Activated naive CD4-positive, alpha-beta T cell treated with Interleukin-2 at 50 U/mL for 16 hours (primary cell): Measurements from ENCODE around the gene CDC25C.
A peak's percentile ranks its signal among the peaks of the same experiment; 100 is the strongest.
"Not testable (repeated sequence)": the region's sequence is repeated elsewhere in the genome, so short reads cannot be mapped to it uniquely, and the experiment has no call there.

Experiments used
- DNase-seq: peaks from one replicate; pipeline ENCODE4 v3.0.0-alpha.2; 2020

CDC25C gene

GRCh38 chr5:138344887-138345622, 13.5 kb upstream of the CDC25C start:
- no peak for DNase-seq

GRCh38 chr5:138340008-138340407, 8.4 kb upstream of the CDC25C start:
- no peak for DNase-seq

GRCh38 chr5:138339464-138339863, 7.9 kb upstream of the CDC25C start:
- no peak for DNase-seq

- no peak for DNase-seq
Measured at GRCh38 chr5:138339091-138339456, 7.5 kb upstream of the CDC25C start.

GRCh38 chr5:138338411-138339090, 6.9 kb upstream of the CDC25C start:
- DNase-seq: peak; percentile 11

- peak; percentile 90 for DNase-seq
Measured at GRCh38 chr5:138337685-138338410, 6.2 kb upstream of the CDC25C start, which contains the start of gene FAM53C. FAM53C (plus strand) TSS chr5:138338266; CDS start chr5:138341336, 3,070 bp downstream.

GRCh38 chr5:138336952-138337684, 5.5 kb upstream of the CDC25C start:
- DNase-seq: no peak

GRCh38 chr5:138334867-138335447, 3.4 kb upstream of the CDC25C start:
- DNase-seq: no peak

GRCh38 chr5:138330813-138331448, 673 bp downstream of the CDC25C start:
- DNase-seq: no peak

- DNase-seq: not testable (repeated sequence)
Measured at GRCh38 chr5:138318211-138318610, 13.4 kb downstream of the CDC25C start.

- DNase-seq: no peak
Measured at GRCh38 chr5:138316355-138316754, 15.2 kb downstream of the CDC25C start.

GRCh38 chr5:138315751-138316278, 15.8 kb downstream of the CDC25C start:
- no peak for DNase-seq

- DNase-seq: no peak
Measured at GRCh38 chr5:138305797-138306196, 25.8 kb downstream of the CDC25C start.

- DNase-seq: no peak
Measured at GRCh38 chr5:138303372-138303771, 28.2 kb downstream of the CDC25C start.

- DNase-seq: no peak
Measured at GRCh38 chr5:138289296-138289695, 42.3 kb downstream of the CDC25C start.

- DNase-seq: no peak
Measured at GRCh38 chr5:138287246-138287645, 44.4 kb downstream of the CDC25C start.

- DNase-seq: no peak
Measured at GRCh38 chr5:138282920-138283742, 48.5 kb downstream of the CDC25C start.

GRCh38 chr5:138280915-138281314, 50.7 kb downstream of the CDC25C start:
- no peak for DNase-seq

GRCh38 chr5:138276402-138277054, 55.1 kb downstream of the CDC25C start:
- no peak for DNase-seq

GRCh38 chr5:138275895-138276294, 55.7 kb downstream of the CDC25C start:
- no peak for DNase-seq
